ENCODE measurements around the gene SLC39A5. TPM values are rescaled to one million over a fixed set of nuclear protein-coding genes. Genes with fewer than 3 reads are reported as not detected.
"Not testable (repeated sequence)": the region's sequence is repeated elsewhere in the genome, so short reads cannot be mapped to it uniquely, and the experiment has no call there.

Gene SLC39A5
- polyA plus RNA-seq, 3 donors = 73.2 to 87.0 (median 81.7) TPM

- DNase-seq = no peak
Observed at GRCh38 chr12:56241424-56242303, 11.8 kb downstream of the SLC39A5 start.

GRCh38 chr12:56242986-56243385 lies 13.1 kb downstream of the SLC39A5 start:
- no peak for DNase-seq

GRCh38 chr12:56243731-56244181 lies 13.9 kb downstream of the SLC39A5 start:
- DNase-seq = no peak

GRCh38 chr12:56244494-56244893 lies 14.6 kb downstream of the SLC39A5 start:
- DNase-seq = no peak

GRCh38 chr12:56247923-56248322 lies 18.1 kb downstream of the SLC39A5 start:
- DNase-seq = no peak

GRCh38 chr12:56248711-56249110 lies 18.9 kb downstream of the SLC39A5 start:
- DNase-seq = no peak

GRCh38 chr12:56252649-56253048 lies 22.8 kb downstream of the SLC39A5 start:
- no peak for DNase-seq

- no peak for DNase-seq
Observed at GRCh38 chr12:56253091-56253490, 23.2 kb downstream of the SLC39A5 start.

GRCh38 chr12:56255671-56256070 lies 25.8 kb downstream of the SLC39A5 start:
- no peak for DNase-seq

GRCh38 chr12:56256326-56256960 lies 26.6 kb downstream of the SLC39A5 start:
- no peak for DNase-seq

- DNase-seq = no peak
Observed at GRCh38 chr12:56257071-56257470, 27.2 kb downstream of the SLC39A5 start.

GRCh38 chr12:56257491-56258067 lies 27.7 kb downstream of the SLC39A5 start:
- no peak for DNase-seq

- DNase-seq = peak; percentile 79
Observed at GRCh38 chr12:56258068-56258819, 28.4 kb downstream of the SLC39A5 start, which contains the start of gene ANKRD52. Gene ANKRD52 (minus strand): TSS chr12:56258384. CDS start chr12:56258269, 115 bp downstream.

- no peak for DNase-seq
Observed at GRCh38 chr12:56258820-56259183, 29.0 kb downstream of the SLC39A5 start.

GRCh38 chr12:56260380-56260779 lies 30.5 kb downstream of the SLC39A5 start:
- no peak for DNase-seq

- no peak for DNase-seq
Observed at GRCh38 chr12:56260921-56261320, 31.1 kb downstream of the SLC39A5 start.

GRCh38 chr12:56261503-56262232 lies 31.8 kb downstream of the SLC39A5 start:
- no peak for DNase-seq

- DNase-seq = not testable (repeated sequence)
Observed at GRCh38 chr12:56262955-56263354, 33.1 kb downstream of the SLC39A5 start.

GRCh38 chr12:56266068-56266692 lies 36.3 kb downstream of the SLC39A5 start:
- not testable (repeated sequence) for DNase-seq

GRCh38 chr12:56266693-56267442 lies 37.0 kb downstream of the SLC39A5 start, which contains the start of gene COQ10A:
Gene COQ10A (plus strand): TSS chr12:56266942. CDS start chr12:56267119, 177 bp downstream.
- DNase-seq = peak; percentile 92

Data from renal pelvis (tissue), 4 donors.